Pons (tissue), 1 donor: ENCODE measurements around the gene PAK5.

Experiments
- DNase-seq: peaks from one replicate; pipeline ENCODE4 v3.0.0-alpha.2; 2016; ENCODE audit warnings: low spot score

Gene PAK5

DNA sequence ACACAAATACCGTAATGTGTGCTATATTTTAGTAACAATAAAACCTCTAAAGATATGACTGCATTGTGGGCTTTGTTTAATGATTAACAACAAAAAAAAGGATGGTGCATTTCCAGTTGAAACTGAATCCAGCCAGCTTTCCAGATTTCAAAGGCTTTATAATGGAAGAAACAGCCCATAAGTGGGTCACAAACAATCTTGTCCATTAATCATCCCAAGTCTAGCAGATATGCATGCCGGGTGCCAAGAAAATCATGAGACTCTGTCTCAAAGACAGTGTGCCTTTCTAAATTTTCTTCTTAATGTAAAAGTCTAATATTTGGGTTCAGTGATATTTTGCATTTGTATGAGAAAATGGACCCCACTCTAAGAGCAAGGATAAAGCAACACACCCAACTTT lies 345.1 kb downstream of the PAK5 start:
- peak; percentile 31 for DNase-seq

DNA sequence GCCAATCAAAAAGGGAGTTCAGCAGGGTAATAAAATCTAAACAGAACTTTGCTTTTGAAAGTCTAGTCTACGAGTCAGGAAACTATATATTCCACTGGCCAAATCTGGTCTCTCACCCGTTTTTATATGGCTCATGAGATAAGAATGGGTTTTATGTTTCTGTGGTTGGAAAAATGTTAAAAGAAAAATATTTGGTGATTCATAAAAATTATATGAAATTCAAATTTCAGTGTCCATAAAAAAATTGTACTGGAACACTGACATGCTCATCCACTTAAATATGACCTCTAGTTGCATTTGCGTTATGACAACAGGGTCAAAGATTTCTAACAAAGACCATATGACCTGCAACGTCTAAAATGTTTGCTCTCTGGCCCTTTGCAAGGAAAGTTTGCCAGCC lies 346.8 kb downstream of the PAK5 start:
- DNase-seq, result no peak

DNA sequence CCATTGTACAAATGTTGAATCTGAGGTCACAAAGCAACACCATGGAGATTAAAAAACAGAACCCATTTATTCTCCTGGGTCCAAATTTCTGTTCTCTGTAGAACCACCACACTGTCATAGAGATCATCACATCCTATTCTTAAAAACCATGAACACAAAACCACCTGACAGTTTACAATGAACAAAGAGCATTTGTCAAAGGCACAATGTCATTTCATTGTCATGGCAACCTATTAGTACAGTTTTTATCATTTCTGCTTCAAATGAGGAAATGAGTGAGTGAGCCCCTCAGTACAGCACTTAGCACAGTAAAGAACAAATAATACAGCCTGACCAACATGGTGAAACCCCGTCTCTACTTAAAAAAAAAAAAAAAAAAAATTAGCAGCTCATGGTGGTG lies 347.6 kb downstream of the PAK5 start:
- DNase-seq, result no peak

DNA sequence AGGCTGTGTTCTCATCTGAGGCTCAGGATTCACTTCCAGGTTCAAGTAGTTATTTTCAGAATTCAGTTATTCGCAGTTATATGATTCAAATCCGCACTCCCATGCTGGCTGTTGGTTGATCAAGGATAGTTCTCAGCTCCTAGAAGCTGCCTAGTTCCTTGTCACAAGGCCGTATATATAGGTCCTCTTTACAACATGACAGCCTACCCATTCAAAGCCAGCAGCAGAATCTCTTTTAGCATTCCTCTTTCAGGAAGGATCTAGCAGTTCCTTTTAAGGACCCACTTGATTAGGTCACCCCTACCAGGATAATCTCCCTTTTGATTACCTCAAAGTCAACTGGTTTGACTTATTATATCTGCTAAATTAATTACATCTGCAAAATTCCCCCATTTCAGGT lies 348.2 kb downstream of the PAK5 start:
- no peak for DNase-seq

DNA sequence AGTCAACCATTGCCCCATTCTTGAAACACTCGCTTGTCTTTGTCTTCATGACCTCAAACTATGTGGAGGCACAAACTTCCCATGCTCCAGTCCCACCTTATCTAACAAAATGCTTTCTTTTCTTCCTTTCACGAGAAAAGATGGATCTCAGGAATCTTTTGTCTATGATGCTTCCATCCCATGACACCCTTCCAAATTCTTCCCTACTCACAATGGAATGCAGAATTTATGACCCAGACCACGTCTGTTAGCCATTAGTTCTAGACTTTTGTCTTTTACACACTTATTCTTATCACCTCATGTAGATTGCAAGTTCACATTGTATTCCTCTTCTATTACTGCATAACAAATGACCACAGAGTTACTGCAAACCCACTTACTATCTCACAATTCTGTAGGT lies 348.7 kb downstream of the PAK5 start:
- no peak for DNase-seq

DNA sequence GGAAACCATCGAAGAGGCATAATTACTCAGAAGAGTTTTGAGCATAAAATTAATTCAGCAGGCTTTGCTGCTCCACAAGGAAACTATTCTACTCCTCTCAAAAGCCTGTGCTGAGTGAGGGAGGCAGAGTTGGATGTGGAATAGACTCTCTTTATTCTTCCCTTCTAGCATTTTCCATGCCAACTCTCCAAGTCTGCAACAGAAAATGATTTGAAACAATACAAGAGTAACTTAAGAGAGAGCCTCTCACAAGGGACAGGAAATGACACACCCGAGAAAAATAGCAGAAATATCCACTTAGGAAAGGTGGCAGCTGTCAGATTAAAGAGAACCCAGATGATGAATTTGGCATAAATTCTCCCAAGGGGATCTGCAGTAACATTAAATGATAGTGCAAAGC lies 350.8 kb downstream of the PAK5 start:
- peak; percentile 93 for DNase-seq
